GM12801 (cell line): ENCODE measurements around the gene SLC22A8.

ENCODE experiments used
- TF ChIP-seq, protein P1 (sequence below): IDR thresholded peaks from one replicate; pipeline ENCODE4 v1.5.1; 2011; ENCODE audit warnings: control low read depth; ENCODE audit not compliant: insufficient read length; ENCODE audit errors: extremely low read depth

Gene SLC22A8, protein sequence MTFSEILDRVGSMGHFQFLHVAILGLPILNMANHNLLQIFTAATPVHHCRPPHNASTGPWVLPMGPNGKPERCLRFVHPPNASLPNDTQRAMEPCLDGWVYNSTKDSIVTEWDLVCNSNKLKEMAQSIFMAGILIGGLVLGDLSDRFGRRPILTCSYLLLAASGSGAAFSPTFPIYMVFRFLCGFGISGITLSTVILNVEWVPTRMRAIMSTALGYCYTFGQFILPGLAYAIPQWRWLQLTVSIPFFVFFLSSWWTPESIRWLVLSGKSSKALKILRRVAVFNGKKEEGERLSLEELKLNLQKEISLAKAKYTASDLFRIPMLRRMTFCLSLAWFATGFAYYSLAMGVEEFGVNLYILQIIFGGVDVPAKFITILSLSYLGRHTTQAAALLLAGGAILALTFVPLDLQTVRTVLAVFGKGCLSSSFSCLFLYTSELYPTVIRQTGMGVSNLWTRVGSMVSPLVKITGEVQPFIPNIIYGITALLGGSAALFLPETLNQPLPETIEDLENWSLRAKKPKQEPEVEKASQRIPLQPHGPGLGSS

DNA sequence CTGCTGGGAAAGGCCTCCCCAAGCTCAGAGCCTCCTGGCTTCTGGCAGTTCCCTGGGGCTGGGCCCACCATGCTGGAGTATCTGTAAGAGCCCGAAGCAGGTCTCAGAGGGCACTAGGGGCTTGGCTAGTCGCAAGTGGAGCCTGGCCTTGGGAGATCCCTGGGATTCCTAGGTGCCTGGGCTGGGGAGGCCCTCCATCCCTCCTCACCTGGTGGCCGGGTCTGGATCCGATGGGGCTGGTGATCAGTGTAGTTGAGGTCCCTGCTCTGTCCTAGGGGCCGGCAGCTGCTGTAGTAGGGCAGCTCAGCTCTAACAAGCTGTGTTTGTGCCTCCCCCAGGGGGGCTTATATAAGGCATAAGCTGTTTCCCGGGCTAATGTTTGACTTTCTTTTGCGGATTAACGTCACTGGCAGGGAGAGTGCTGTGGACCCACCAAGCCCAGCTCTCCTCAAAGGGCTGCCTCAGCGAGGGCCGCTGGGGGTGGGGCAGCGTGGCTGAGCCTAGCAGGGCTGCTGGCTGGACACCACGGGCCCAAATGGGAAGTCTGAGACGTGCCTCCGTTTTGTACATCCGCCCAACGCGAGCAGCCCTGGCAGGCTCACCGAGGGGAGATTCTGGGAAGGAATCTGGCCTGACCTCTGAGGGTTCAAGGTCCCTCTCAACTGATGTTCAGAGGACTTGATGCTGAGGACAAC, at the start of gene SLC22A8:
TSS of gene SLC22A8 (minus strand) at position 321 of the 695 bp plus-strand sequence. CDS start 883 bp downstream, outside the sequence.
- TF ChIP-seq, protein P1, sequence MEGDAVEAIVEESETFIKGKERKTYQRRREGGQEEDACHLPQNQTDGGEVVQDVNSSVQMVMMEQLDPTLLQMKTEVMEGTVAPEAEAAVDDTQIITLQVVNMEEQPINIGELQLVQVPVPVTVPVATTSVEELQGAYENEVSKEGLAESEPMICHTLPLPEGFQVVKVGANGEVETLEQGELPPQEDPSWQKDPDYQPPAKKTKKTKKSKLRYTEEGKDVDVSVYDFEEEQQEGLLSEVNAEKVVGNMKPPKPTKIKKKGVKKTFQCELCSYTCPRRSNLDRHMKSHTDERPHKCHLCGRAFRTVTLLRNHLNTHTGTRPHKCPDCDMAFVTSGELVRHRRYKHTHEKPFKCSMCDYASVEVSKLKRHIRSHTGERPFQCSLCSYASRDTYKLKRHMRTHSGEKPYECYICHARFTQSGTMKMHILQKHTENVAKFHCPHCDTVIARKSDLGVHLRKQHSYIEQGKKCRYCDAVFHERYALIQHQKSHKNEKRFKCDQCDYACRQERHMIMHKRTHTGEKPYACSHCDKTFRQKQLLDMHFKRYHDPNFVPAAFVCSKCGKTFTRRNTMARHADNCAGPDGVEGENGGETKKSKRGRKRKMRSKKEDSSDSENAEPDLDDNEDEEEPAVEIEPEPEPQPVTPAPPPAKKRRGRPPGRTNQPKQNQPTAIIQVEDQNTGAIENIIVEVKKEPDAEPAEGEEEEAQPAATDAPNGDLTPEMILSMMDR = no peak

DNA sequence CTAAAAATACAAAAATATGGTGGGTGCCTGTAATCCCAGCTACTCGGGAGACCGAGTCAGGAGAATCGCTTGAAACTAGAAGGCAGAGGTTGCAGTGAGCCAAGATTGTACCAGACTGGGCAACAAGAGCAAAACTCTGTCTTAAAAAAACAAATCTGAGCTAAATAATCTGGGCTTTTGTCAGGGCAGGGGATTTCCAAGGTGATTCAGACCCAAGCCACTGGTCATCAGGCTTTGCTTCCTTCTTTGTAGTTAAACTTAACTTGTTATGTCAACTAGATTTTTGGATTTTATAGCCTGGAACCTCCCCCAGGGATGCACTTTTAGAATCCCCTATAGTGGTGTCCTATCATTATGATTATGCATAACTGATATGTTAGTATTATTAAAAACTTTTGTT, 27.0 kb upstream of the SLC22A8 start:
- TF ChIP-seq, protein P1 = no peak

DNA sequence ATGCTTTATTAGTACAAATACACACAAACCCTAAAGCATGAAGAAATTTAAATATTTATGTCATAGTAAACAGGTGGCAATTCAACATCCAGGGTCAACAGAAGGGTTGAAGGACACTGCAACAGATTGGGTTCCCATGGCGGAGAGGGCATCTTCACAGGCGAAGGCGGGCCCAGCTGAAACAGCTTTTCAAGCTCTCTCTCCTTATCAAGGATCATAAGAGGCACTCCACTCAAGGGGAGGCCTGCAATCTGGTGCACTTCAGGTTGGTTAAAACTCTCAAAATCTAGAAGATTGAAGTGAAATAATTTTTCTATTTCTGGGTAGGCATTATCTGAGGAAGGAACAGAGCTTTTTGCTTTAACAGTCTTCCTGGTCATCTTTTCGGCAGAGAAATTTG, 16.8 kb upstream of the SLC22A8 start:
- TF ChIP-seq, protein P1 = no peak

DNA sequence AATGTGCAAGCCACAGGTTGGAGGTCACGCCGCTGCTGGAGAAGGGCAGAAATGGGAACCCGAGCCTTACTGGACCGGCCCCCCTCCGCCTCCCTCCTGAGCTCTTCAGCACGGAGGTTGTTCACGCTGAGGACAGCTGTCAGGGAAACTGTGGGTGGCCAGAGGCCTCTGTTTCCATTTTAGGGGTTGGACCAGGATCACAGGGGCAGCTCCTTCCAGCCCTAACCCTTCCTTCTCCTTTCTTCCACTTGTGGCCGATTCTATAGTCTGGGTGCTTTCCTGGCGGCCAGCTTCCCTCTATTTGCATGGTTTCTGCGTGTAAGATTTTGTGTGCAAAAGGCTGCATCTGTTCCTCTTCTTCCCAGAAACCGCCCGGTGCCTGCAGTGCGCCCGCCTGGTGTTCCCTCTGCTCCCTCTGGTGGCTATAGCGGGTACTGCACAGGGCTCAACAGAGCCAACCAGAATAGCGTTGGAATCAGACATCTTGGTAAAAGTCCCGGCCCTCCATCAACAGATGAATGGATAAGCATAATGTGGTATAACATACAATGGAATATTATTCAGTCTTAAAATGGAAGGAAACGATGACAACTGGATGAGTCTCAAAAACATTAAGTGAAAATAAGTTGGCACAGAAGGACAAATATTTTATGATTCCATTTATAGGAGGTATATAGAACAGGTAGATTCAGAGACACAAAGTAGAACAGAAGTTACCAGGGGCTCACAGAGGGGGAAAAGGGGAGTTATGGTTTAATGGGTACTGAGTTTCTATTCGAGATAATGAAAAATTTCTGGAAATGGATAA, 8.4 kb upstream of the SLC22A8 start:
- TF ChIP-seq, protein P1 = peak; percentile 79

DNA sequence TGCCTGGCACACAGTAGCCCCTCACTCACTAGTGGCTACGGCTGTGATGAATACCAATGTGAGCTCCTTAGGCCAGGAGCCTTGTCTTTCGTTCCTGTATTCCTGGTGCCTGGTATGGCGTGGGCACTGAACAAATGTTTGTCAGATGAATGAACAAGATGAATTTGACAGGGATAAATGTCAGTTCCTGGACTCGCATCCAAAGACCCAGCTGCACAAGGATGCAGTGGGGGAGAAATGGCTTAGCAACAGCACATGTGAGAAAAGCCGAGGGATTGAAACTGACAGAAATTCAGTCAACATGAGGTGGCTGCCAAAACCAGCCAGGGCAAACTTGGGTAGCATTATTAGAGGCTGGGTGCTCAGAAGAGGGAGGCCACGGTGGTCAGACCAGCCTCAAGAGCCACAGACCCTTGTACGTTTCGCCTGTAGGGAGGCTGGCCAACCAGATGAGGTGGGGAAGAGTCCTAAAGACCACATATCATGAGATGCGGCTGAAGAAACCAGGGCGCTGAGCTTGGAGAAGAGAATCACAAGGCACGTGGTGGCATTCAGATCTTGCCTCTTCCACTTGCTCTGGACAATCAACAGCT, 7.7 kb upstream of the SLC22A8 start:
- TF ChIP-seq, protein P1 = no peak

DNA sequence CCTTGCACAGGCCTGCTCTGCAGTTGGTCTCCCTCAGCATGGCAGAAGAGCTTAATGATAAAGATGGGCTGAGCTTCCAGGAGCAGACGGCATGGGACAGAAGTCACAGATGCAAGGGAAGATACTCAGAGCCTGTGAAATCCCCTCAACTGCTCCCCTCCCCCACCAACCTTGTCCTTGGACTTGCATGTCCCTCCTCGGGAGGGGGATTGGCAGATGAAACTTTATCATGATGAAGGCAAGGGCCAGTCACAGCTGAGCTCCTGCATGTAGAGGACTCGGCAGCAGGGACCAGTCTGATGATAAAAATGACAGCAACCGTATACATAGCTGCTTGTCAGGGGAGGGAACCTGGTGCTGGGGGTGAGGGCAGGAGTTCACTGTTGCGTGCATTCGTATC, 6.8 kb upstream of the SLC22A8 start:
- TF ChIP-seq, protein P1 = no peak
